Measurements from ENCODE around the gene TRIM42. TPM values are rescaled to one million over a fixed set of nuclear protein-coding genes. Genes with fewer than 3 reads are reported as not detected.

TRIM42 gene
- polyA plus RNA-seq, 1 donor from 2014 or later: not detected

DNA sequence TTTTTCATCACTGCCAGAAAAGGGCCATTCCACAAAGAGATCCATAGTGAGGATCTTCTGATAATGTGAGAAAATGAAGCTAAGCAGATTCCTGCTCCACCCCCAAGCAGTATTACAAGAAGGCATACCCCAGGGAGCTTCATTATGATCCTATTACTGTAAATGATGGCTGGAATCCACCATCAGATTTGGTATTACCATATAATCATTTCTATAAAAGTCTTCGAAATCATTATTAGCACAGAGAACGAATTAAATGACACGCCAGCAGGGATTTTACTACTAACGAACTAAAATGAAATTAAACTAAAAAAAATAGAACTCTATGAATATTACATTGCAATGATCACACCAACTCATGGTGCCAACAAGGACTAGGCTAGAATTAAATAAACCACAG is 24.4 kb downstream of the TRIM42 start:
- no peaks in the 10 kb centered on the region for H3K36me3 ChIP-seq (ENCODE audit: insufficient read depth, low read length)
- H3K4me3 ChIP-seq (ENCODE audit: low read length): no peak overlapping the region
- H3K9me2 ChIP-seq (ENCODE audit: insufficient read depth, low read length): no peaks in the 10 kb centered on the region
- H2AFZ ChIP-seq (ENCODE audit: low read depth, low read length): no peak overlapping the region
- H3F3A ChIP-seq (ENCODE audit: insufficient read depth, low read length, poor library complexity, severe bottlenecking): no peaks in the 10 kb centered on the region
- no peak overlapping the region for H3K4me2 ChIP-seq (ENCODE audit: low read length)
- no peaks in the 10 kb centered on the region for H3K27me3 ChIP-seq (ENCODE audit: insufficient read depth, low read depth, low read length)
- no peaks in the 10 kb centered on the region for H3K9me3 ChIP-seq (ENCODE audit: low read length)
- no peak overlapping the region for H3K27ac ChIP-seq (ENCODE audit: low read length)
- TF ChIP-seq, protein P1, sequence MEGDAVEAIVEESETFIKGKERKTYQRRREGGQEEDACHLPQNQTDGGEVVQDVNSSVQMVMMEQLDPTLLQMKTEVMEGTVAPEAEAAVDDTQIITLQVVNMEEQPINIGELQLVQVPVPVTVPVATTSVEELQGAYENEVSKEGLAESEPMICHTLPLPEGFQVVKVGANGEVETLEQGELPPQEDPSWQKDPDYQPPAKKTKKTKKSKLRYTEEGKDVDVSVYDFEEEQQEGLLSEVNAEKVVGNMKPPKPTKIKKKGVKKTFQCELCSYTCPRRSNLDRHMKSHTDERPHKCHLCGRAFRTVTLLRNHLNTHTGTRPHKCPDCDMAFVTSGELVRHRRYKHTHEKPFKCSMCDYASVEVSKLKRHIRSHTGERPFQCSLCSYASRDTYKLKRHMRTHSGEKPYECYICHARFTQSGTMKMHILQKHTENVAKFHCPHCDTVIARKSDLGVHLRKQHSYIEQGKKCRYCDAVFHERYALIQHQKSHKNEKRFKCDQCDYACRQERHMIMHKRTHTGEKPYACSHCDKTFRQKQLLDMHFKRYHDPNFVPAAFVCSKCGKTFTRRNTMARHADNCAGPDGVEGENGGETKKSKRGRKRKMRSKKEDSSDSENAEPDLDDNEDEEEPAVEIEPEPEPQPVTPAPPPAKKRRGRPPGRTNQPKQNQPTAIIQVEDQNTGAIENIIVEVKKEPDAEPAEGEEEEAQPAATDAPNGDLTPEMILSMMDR (IDR thresholded peaks at IDR 0.05; ENCODE audit: poor library complexity, severe bottlenecking): no peak
- TF ChIP-seq POLR2AphosphoS5 (IDR thresholded peaks at IDR 0.05): no peak
- TF ChIP-seq SMC3 (conservative IDR thresholded peaks at IDR 0.05; ENCODE audit: poor library complexity): no peak
- TF ChIP-seq TAF1 (IDR thresholded peaks at IDR 0.05; ENCODE audit: low read depth): no peak
- TF ChIP-seq RAD21 (conservative IDR thresholded peaks at IDR 0.05): no peak
- no peak for TF ChIP-seq EZH2 (IDR thresholded peaks at IDR 0.05; ENCODE audit: borderline replicate concordance, insufficient read depth, low read length, poor library complexity, severe bottlenecking)
- no peak for TF ChIP-seq MXI1 (conservative IDR thresholded peaks at IDR 0.05; ENCODE audit: poor library complexity, severe bottlenecking)
- TF ChIP-seq, protein P2, sequence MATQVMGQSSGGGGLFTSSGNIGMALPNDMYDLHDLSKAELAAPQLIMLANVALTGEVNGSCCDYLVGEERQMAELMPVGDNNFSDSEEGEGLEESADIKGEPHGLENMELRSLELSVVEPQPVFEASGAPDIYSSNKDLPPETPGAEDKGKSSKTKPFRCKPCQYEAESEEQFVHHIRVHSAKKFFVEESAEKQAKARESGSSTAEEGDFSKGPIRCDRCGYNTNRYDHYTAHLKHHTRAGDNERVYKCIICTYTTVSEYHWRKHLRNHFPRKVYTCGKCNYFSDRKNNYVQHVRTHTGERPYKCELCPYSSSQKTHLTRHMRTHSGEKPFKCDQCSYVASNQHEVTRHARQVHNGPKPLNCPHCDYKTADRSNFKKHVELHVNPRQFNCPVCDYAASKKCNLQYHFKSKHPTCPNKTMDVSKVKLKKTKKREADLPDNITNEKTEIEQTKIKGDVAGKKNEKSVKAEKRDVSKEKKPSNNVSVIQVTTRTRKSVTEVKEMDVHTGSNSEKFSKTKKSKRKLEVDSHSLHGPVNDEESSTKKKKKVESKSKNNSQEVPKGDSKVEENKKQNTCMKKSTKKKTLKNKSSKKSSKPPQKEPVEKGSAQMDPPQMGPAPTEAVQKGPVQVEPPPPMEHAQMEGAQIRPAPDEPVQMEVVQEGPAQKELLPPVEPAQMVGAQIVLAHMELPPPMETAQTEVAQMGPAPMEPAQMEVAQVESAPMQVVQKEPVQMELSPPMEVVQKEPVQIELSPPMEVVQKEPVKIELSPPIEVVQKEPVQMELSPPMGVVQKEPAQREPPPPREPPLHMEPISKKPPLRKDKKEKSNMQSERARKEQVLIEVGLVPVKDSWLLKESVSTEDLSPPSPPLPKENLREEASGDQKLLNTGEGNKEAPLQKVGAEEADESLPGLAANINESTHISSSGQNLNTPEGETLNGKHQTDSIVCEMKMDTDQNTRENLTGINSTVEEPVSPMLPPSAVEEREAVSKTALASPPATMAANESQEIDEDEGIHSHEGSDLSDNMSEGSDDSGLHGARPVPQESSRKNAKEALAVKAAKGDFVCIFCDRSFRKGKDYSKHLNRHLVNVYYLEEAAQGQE (IDR thresholded peaks at IDR 0.05; ENCODE audit: borderline replicate concordance): no peak
- TF ChIP-seq EP300 (conservative IDR thresholded peaks at IDR 0.05; ENCODE audit: poor library complexity, severe bottlenecking): no peak
- no peaks in the 10 kb centered on the region for H4K20me1 ChIP-seq (ENCODE audit: insufficient read depth)
- H3K79me2 ChIP-seq (replicated peaks; ENCODE audit: insufficient read depth, low read length): no peaks in the 10 kb centered on the region
- H3K9ac ChIP-seq (ENCODE audit: low read length): no peak overlapping the region

DNA sequence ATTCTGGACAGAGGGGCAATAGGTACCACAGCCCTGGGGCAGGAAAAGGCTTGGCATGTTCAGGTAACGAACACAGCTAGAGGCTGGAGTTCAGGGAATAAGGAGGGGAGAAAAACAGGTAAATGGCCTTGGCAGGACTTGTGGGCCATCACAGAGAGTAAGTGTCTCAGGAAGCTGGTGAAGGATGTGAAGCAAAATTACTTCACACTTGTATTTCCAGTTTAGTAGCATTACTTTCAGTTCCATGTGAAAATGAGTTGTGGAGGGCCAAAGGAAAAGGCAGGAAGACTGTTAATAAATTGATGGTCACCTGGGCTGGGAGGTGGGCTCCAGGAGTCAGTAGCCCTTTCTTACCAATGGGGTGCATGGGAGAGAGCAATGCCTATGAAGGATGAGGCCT is 25.6 kb downstream of the TRIM42 start:
- no peaks in the 10 kb centered on the region for H3K9me2 ChIP-seq (ENCODE audit: insufficient read depth, low read length)
- H3K79me2 ChIP-seq (replicated peaks; ENCODE audit: insufficient read depth, low read length): no peaks in the 10 kb centered on the region
- no peaks in the 10 kb centered on the region for H3F3A ChIP-seq (ENCODE audit: insufficient read depth, low read length, poor library complexity, severe bottlenecking)
- H3K9me3 ChIP-seq (ENCODE audit: low read length): no peaks in the 10 kb centered on the region
- no peaks in the 10 kb centered on the region for H3K36me3 ChIP-seq (ENCODE audit: insufficient read depth, low read length)
- no peak for TF ChIP-seq RAD21 (conservative IDR thresholded peaks at IDR 0.05)
- no peak for TF ChIP-seq TAF1 (IDR thresholded peaks at IDR 0.05; ENCODE audit: low read depth)
- TF ChIP-seq MXI1 (conservative IDR thresholded peaks at IDR 0.05; ENCODE audit: poor library complexity, severe bottlenecking): no peak
- TF ChIP-seq EP300 (conservative IDR thresholded peaks at IDR 0.05; ENCODE audit: poor library complexity, severe bottlenecking): no peak
- TF ChIP-seq, protein P2 (IDR thresholded peaks at IDR 0.05; ENCODE audit: borderline replicate concordance): no peak
- no peak for TF ChIP-seq SMC3 (conservative IDR thresholded peaks at IDR 0.05; ENCODE audit: poor library complexity)
- TF ChIP-seq EZH2 (IDR thresholded peaks at IDR 0.05; ENCODE audit: borderline replicate concordance, insufficient read depth, low read length, poor library complexity, severe bottlenecking): no peak
- TF ChIP-seq, protein P1 (IDR thresholded peaks at IDR 0.05; ENCODE audit: poor library complexity, severe bottlenecking): no peak
- H3K4me3 ChIP-seq (ENCODE audit: low read length): no peak overlapping the region
- no peak overlapping the region for H3K27ac ChIP-seq (ENCODE audit: low read length)
- H3K4me2 ChIP-seq (ENCODE audit: low read length): no peak overlapping the region
- H3K9ac ChIP-seq (ENCODE audit: low read length): no peak overlapping the region
- no peaks in the 10 kb centered on the region for H4K20me1 ChIP-seq (ENCODE audit: insufficient read depth)
- H2AFZ ChIP-seq (ENCODE audit: low read depth, low read length): no peak overlapping the region
- H3K27me3 ChIP-seq (ENCODE audit: insufficient read depth, low read depth, low read length): no peaks in the 10 kb centered on the region

Measured in neural cell (in vitro differentiated cells).